Measurements from ENCODE around the gene CLDN34.

DNA sequence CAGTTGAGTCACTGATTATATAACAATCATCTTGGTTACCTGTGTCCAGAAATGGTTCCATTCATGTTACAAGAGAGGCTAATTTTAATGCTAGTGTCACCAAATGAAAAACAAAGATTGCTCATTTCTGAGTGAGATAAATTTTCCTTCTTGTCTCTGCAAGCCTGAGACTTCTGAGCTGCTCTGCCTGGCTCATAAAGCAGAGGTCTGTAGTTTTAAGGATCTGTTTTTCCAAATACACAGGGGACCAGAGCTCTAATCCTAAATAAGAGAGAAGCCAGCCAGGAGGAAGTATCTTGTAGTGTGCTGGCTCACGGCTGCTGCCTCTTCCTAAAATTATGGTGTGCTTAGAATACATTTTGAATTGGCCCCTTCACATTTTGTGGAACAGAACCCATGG is 42.6 kb downstream of the CLDN34 start:
- TF ChIP-seq POLR2A (IDR thresholded peaks at IDR 0.05; ENCODE audit: low read depth, low read length) (no peak), TAF1 (IDR thresholded peaks at IDR 0.05; ENCODE audit: low read depth, low read length) (no peak), POLR2AphosphoS5 (IDR thresholded peaks at IDR 0.05; ENCODE audit: low read depth, low read length) (no peak), SPI1 (IDR thresholded peaks at IDR 0.05; ENCODE audit: low read depth, low read length) (no peak), PAX5 (IDR thresholded peaks at IDR 0.05; ENCODE audit: insufficient read depth, low read length, severe bottlenecking) (no peak), POU2F2 (IDR thresholded peaks at IDR 0.05; ENCODE audit: low read depth, low read length) (no peak)
